DMS79 (cell line): ENCODE measurements around the gene IPO11.
"Not testable (repeated sequence)": the region's sequence is repeated elsewhere in the genome, so short reads cannot be mapped to it uniquely, and the experiment has no call there.

Source experiments
- DNase-seq: peaks from one replicate; lab custom pipeline; 2025; lab: John Stamatoyannopoulos, UW

The IPO11 gene

GRCh38 chr5:62600560-62601252, 188.1 kb downstream of the IPO11 start:
- no peak for DNase-seq

- DNase-seq = no peak
These were observed 191.4 kb downstream of the IPO11 start for GRCh38 chr5:62603934-62604333.

DNA sequence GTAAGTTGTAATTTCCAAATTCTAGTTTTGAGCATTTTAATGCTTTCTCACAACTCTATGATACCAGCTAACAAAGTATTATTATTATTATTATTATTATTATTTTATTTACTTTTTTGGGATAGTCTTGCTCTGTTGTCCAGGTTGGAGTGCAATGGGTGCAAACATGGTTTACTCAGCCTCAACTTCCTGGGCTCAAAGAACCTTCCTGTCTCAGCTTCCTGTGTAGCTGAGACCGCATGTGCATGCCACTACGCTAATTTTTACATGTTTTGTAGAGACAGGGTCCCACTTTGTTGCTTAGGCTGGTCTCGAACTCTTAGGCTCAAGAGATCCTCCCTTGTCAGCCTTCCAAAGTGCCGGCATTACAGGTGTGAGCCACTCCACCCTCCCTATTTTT, 193.1 kb downstream of the IPO11 start:
- no peak for DNase-seq

DNA sequence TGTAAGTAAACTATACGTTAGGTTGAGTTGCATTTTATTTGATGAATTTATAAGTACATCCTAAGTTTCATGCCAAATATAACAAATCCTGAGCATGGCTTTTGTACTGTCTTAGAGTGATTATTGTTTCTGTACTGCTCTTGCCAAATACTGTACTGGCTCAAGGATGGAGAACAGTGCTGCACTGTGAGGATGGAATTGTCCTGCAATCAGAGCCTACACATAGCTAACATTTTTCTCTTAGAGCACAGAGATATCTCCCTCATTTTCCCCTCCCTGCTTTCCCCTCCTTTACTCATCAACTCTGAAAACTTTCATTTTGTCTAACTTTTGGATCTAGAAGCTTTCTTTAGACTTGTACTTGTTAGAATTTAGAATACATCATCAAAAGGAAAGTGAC, 194.3 kb downstream of the IPO11 start:
- no peak for DNase-seq

DNA sequence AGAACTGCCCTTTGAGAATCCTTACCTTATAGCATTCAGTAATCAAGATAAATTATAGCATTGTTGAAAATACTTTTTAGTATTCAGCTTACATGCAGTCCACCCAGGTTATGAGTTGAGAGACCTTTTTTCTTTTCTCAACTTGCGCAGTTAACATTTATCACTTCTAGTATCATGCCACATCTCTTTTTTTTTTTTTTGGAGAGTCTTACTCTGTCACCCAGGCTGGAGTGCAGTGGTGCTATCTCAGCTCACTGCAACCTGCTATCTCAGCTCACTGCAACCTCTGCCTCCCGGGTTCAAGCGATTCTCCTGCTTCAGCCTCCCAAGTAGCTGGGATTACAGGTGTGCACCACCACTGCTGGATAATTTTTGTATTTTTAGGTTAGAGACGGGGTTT, 195.1 kb downstream of the IPO11 start:
- no peak for DNase-seq

DNA sequence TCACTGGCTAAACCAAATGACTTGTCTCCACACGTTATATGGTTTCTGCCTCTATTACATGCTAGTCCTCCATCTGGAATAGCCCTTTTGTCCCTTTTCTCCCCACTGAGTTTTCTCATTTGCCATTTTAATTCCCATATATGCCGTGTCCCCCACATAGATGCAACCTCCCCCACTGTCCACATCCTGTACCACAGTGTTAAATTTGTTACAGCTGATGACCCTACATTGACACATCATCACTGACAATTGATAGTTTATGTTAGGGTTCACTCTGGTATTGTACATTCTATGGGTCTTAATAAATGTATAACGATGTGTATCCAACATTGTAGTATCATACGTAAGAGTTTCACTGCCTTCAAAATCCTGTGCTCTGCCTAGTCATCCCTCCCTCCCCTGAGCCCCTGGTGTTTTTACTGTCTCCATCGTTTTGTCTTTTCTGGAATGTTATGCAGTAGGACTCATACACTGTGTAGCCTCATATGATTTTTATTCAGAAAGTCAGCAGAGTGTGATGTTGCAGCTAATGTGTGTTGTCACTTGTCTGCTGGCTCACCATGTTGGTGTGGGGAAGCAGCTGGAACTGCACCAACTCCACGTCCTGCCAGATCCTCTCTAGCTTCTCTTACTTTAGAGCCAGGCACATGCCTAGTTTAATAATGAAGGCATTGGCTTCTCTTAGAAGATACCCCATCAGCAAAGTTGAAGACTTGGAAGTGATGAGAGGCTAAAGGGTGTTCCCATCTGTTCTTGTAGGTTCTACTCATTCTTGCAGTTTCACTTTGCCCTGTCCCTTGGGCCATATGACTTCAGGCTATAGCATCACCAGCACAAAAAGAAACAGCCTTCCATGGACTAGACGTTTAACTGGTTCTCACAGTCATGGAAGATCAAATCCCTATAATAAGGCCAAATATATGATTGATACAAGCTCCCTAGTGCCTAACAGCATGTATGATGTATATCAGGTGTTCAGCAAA, 196.3 kb downstream of the IPO11 start:
- no peak for DNase-seq

- no peak for DNase-seq
These were observed 201.8 kb downstream of the IPO11 start for GRCh38 chr5:62614355-62614754.

DNA sequence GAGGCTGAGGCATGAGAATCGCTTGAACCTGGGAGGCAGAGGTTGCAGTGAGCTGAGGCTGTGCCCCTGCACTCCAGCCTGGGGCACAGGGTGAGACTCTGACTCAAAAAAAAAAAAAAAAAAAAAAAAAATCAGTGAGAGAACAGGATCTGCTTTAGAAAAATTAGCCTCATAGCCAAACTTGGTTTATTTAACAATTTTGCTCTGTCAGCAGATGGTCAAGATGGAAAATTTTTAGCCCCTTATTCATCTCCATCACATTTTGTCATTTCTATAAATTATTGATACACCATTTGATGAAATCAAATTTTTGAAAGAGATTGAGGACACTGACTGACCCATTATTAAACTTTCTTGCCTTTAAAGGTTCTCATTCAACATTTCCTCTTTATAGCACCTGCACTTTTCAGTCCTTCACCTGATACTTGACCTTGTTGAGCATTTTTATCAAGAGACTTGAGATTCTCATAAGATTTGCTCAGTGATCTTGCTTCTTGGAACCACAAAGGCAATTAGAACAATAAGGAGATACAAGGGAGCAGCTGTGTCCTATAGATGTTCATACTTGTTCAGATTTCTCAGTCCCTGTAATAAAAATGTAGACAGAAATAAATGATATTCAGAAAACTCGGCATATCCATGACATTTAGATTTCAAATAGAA, 204.2 kb downstream of the IPO11 start:
- peak; percentile 32 for DNase-seq

GRCh38 chr5:62617943-62618342, 205.4 kb downstream of the IPO11 start:
- DNase-seq = no peak

GRCh38 chr5:62620761-62621160, 208.2 kb downstream of the IPO11 start:
- no peak for DNase-seq

- DNase-seq = no peak
These were observed 208.7 kb downstream of the IPO11 start for GRCh38 chr5:62621280-62621679.

DNA sequence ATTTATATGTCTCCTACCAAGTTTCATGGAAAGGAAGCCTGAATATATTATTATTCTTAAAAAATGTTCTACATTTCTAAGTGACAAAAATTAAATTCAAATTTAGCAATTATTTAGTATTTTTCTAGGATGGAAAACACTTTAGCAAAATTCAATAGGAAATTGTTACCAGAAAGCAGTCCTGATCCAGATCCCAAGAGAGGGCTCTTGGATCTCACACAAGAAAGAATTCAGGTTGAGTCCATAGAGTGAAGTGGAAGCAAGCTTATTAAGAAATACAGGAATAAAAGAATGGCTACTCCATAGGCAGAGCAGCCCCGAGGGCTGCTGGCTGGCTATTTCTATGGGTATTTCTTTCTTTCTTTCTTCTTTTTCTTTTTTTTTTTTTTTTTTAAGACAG, 210.7 kb downstream of the IPO11 start:
- DNase-seq = no peak

GRCh38 chr5:62624436-62624835, 211.9 kb downstream of the IPO11 start:
- not testable (repeated sequence) for DNase-seq

- DNase-seq = no peak
These were observed 214.0 kb downstream of the IPO11 start for GRCh38 chr5:62626534-62626933.

GRCh38 chr5:62627121-62627520, 214.6 kb downstream of the IPO11 start:
- no peak for DNase-seq

- DNase-seq = no peak
These were observed 215.3 kb downstream of the IPO11 start for GRCh38 chr5:62627901-62628300.

DNA sequence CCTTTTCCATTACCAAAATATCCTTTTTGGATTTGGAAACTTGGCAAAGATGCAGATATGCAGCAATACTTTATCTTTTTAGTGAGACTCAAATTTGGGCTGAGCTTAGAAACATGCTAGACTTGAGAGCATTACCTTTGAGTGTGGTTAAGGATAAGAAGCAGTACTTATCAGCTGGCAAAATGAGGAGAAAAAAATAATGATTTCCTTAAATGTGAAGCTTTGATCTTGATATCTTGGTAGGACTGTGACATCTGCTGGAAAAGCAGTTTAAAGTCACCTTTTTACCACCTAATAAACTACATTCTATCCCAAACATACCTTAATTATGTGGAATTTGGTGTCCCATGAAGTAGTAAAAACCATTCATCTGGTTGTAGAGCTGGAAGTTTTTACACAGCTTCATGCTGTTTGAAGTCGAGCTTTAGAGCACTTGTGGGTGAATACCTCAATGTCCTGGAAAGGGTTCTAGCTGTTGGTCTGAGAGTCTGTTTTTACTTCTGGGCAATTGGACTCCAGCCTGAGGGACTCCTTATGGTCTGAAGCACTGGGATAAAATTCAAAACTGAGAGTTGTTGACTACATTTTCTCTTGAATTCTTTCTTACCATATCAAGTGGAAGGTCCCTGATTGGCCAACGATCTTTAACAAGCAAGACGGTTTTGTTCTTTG, 219.5 kb downstream of the IPO11 start:
- DNase-seq = no peak

DNA sequence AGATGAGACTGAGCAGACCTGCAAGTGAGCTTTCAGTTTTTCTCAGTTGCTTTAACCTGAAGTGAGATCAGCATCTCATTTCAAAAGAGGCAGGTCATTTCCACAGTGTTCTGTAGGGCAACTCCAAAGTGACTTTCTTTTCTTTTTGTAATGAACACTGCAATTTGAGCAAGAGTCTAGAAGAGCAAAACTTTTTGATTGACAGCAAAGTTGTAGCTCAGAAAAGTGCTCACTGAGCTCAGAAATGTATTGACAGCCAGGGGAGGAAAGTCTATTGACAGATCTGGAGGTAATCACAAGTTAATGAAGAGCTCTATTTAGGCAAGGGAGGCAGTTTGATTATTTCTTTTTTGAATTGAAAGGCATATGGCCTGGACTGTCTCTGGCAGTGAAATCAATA, 220.7 kb downstream of the IPO11 start:
- DNase-seq = no peak

- DNase-seq = no peak
These were observed 227.9 kb downstream of the IPO11 start for GRCh38 chr5:62640446-62640845.

DNA sequence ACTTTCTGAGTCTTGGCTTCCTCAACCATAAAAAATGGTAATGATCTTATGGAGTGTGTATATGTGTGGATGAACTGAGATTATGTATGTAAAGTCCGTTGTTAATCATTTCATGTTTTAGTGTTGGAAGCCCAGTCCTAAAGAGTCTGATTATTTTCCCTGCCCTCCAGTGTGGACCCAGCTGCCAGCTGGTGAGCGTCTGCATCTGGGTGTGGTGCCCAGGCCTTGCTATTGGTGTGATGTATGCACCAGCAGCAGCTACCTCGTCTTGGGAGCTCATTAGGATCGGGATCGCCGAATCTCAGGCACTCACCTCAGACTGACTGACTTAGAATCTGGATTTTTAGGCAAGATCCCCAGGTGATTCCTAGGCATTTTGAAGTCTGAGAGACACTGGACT, 229.9 kb downstream of the IPO11 start:
- no peak for DNase-seq

GRCh38 chr5:62643556-62644451, 231.2 kb downstream of the IPO11 start:
- peak; percentile 30 for DNase-seq
